GM12892 (cell line): Measurements from ENCODE around the gene GOLGA8B.
"Not testable (repeated sequence)": the region's sequence is repeated elsewhere in the genome, so short reads cannot be mapped to it uniquely, and the experiment has no call there.

Experiments
- DNase-seq: peaks from one replicate; pipeline ENCODE4 v3.0.0; 2011; ENCODE audit not compliant: insufficient read length
- FAIRE-seq: peaks from 2 replicates; lab custom pipeline; 2011; peaks lifted over from hg19 to GRCh38; lab: Jason Lieb, UNC
- POLR2A ChIP-seq: IDR thresholded peaks from 2 replicates; pipeline ENCODE4 v1.6.1; 2011; ENCODE audit warnings: low read depth, low read length, control low read depth
- POLR2AphosphoS5 ChIP-seq: IDR thresholded peaks from 2 replicates; pipeline ENCODE4 v1.6.1; 2011; ENCODE audit warnings: low read depth, low read length, control low read depth
- TAF1 ChIP-seq: IDR thresholded peaks from 2 replicates; pipeline ENCODE4 v1.6.1; 2011; ENCODE audit warnings: low read depth, mild to moderate bottlenecking, control low read depth, low read length, borderline replicate concordance

The GOLGA8B gene

DNA sequence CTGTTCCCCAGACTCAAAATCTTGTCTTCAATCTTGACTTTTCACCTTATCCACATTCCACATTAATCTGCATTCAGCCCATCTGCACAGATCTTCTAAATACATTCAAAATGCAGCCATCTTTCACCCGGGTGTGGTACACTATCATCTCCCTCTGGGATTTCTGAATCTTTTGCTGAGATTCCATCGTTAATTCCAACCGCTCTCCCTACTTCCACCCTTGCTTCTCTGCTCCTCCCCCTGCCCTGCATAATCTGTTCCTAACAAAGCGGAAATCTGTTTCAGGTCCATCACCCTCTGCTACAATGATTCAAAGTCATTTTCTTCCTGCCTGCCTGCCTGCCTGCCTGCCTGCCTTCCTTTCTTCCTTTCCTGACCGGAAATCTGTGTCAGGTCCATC, 7.9 kb upstream of the GOLGA8B start:
- DNase-seq (no peak), FAIRE-seq (no peak)
- TF ChIP-seq POLR2AphosphoS5 (no peak), TAF1 (no peak), POLR2A (no peak)

GRCh38 chr15:34588046-34588674, 4.7 kb upstream of the GOLGA8B start:
- FAIRE-seq (peak; percentile 80), DNase-seq (no peak)

DNA sequence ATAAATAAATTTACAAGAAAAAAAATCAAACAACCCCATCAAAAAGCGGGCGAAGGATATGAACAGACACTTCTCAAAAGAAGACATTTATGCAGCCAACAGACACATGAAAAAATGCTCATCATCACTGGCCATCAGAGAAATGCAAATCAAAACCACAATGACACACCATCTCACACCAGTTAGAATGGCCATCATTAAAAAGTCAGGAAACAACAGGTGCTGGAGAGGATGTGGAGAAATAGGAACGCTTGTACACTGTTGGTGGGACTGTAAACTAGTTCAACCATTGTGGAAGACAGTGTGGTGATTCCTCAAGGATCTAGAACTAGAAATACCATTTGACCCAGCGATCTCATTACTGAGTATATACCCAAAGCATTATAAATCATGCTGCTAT, 2.5 kb upstream of the GOLGA8B start:
- DNase-seq, FAIRE-seq: not testable (repeated sequence)

More at GRCh38 chr15:34588046-34588674, 4.7 kb upstream of the GOLGA8B start:
- TF ChIP-seq POLR2AphosphoS5: no peak
- no peak for TF ChIP-seq TAF1
- no peak for TF ChIP-seq POLR2A

GRCh38 chr15:34584996-34585395, 1.5 kb upstream of the GOLGA8B start:
- FAIRE-seq: no peak

DNA sequence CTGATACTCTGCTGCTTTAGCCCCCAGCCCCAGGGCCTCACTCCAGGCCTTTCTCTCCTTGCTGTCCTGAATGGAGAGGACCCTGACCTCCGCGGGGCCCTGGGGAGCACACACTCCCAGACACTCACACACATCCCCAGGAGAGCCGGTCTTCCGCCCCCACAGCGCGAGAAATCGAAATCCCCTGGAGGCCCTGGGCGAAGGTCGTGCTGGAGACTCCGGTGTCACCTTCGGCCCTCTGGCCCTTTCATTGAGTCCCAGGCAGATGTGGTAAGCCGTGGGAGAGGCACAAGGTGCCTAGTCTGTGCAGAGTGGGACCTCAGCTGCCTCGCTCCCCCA, 848 bp upstream of the GOLGA8B start:
- FAIRE-seq (no peak), DNase-seq (peak; percentile 36)
- TF ChIP-seq POLR2AphosphoS5: no peak
- TF ChIP-seq POLR2A: no peak

More at GRCh38 chr15:34584996-34585395, 1.5 kb upstream of the GOLGA8B start:
- no peak for DNase-seq
- TF ChIP-seq POLR2A: no peak
- TF ChIP-seq TAF1: no peak
- no peak for TF ChIP-seq POLR2AphosphoS5

GRCh38 chr15:34582461-34583371, 735 bp downstream of the GOLGA8B start:
- TF ChIP-seq POLR2A (peak; percentile 47; the same call in 1 of the 2 replicates), TAF1 (0 out of 2 replicates have a peak, but pooled peaks have one; percentile 35), POLR2AphosphoS5 (no peak)
- DNase-seq (peak; percentile 56), FAIRE-seq (peak; percentile 90)

DNA sequence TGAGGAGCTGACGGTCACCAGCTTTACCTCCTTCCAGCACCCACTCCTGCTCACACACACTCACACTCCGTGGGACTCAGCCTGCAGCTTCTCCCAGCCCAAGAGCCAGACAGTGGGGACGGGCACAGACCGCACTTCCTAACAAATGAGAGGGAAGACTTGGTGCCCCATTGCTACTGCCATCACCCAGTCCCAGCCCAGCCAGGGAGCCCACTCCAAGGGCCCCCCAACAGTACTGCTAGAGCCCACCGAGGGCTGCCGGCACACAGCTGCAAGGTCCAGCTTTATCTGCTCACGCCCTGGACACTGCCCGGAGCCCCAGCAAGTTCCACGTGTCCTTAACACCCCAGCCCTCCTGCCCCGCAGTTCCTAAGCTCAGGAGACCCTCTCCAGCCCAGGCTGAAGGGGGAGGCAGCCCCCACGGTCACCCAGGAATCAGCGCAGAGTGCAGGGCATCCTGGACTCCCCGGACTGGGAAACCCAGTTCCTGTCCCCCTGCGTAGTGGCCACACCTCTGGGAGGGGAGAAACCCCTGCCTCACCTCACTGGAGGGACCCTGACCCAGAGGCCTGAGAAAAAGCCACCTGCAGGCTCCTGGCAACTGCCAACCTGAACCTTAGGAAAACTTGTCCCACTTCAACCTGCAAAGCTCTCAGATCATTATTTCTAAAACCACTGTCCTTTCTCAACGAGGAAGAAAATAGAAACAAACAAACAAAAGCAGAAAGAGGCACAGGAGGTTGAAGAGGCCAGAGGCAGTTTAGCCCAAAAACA, 1.6 kb downstream of the GOLGA8B start:
- not testable (repeated sequence) for DNase-seq, FAIRE-seq

GRCh38 chr15:34581043-34581365, 2.4 kb downstream of the GOLGA8B start:
- no peak for DNase-seq
- no peak for FAIRE-seq
- no peak for TF ChIP-seq TAF1
- no peak for TF ChIP-seq POLR2AphosphoS5
- TF ChIP-seq POLR2A: no peak

DNA sequence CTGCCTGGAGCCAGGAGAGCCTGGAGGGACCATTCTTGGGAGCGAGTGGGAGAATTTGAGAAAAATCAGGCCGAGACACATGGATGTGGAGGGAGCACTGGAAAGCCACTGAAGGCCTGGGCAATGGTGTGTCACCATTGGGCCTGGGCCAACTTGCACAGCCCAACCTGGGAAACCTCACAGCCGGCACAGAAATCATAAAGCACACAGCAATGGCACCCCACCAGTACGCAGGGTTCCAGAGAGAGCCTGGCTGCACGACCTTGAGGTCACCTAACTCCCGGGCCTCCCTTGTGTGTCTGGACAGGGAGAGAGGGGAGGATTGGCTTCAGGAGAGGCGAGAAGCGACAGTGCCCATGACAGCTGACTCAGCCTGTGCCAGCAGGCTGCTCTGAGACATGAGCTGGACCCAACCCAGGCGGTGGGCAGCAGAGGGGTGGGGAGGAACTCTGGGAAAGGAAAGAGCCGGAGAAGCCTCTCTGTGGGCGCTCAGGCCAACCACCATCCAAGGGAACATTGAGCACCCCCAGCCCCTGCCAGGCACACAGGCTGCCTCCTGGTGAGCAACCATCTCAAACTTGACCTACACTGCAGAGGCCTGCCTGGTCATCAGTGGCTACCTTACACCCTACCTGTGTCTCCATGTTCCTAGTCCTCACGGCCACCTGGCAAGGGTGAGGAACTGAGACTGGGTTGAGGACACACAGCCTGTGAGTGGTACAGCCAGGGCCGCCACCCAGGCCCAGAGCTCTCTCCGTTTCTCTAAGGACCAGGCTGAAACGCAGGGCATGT, 3.0 kb downstream of the GOLGA8B start:
- not testable (repeated sequence) for DNase-seq, FAIRE-seq

DNA sequence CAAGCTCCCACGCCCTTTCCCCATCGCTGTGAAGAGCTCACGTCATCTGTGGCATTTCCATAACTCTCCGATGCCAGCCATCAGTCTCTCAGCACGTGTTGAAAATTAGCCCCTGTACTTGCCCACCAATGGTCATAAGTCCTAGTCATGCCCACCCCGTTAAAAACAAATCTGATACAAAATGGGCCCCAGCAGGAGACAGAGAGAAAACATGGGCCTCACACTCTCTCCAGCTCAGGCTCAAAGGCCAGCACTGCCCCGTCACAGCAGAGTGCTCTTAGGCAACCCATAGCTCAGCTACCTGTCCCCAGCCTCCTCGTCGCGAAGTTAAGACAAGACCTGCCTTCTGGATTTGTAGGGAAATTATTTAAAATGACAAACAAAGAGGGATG, 5.2 kb downstream of the GOLGA8B start:
- TF ChIP-seq POLR2AphosphoS5 (no peak), POLR2A (no peak), TAF1 (no peak)
- FAIRE-seq: no peak
- DNase-seq: no peak

- DNase-seq, FAIRE-seq: not testable (repeated sequence)
These were observed 5.7 kb downstream of the GOLGA8B start for GRCh38 chr15:34577658-34578282.

DNA sequence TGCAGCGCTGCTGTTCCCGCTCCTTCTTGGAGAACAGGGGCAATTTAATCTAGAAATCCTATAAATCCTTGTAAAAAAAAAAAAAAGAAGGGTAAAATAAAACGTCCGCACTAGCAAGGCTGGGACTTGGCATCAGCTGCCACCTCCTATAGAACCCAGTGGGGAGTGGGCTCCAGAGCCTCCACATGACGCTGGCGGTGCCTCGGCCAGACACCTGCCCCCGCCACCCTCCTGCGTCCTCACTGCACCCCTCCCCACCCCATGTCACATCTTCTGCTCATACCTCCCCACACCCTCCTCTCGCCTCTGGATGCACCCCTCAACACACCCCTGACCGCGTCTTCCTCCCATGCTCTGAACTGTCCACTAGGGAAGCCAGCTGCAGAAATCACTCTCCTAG, 8.4 kb downstream of the GOLGA8B start:
- not testable (repeated sequence) for FAIRE-seq, DNase-seq

- not testable (repeated sequence) for FAIRE-seq, DNase-seq
These were observed 10.5 kb downstream of the GOLGA8B start for GRCh38 chr15:34572921-34573320.

GRCh38 chr15:34572019-34572641, 11.3 kb downstream of the GOLGA8B start:
- FAIRE-seq, DNase-seq: not testable (repeated sequence)

DNA sequence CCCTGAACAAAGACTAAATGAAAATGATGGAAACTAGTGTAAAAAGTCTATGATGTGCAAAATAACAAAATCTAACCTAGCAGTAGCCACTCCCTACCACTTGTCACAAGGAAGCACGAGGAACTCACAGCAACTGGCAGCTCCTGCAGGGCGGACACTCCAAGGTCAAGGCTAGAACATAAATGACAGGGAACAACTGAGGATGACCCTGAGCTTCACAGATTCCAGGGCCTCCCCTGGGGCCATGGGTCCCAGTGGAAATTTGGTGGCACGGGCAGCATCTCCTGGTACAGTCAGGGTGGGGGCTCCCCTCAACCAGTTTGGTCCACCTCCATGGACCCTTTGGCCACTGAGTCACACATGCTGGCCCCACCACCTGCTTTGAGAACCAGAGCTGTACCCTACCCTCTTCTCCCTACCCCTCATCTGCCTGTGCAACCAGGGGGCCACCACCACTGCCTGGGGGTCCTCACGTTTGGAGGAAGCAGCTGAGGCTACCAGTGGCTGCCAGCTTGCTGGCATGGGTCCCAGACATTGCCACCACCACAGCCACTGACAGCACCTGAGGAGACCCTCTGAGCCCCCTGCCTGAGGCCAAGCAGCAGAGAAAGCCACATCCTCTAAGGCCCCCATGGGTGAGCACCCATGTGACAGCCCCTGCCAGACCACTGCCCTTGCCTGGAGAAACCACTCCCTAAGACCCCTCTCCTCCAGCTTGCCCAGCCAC, 13.6 kb downstream of the GOLGA8B start:
- not testable (repeated sequence) for DNase-seq, FAIRE-seq

GRCh38 chr15:34567174-34567573, 16.3 kb downstream of the GOLGA8B start:
- not testable (repeated sequence) for DNase-seq, FAIRE-seq
